Activated CD8-positive, alpha-beta memory T cell treated with anti-CD3 and anti-CD28 coated beads for 48 hours (primary cell): Measurements from ENCODE around the gene SH2D4B.
"Not testable (repeated sequence)": the region's sequence is repeated elsewhere in the genome, so short reads cannot be mapped to it uniquely, and the experiment has no call there.

Experiments used
- DNase-seq, 3 experiments: peaks; one replicate each; pipeline ENCODE4 v3.0.0-alpha.2; 2020; ENCODE audit warnings: low read depth in 2 of 3, low spot score in 2 of 3

The SH2D4B gene

DNA sequence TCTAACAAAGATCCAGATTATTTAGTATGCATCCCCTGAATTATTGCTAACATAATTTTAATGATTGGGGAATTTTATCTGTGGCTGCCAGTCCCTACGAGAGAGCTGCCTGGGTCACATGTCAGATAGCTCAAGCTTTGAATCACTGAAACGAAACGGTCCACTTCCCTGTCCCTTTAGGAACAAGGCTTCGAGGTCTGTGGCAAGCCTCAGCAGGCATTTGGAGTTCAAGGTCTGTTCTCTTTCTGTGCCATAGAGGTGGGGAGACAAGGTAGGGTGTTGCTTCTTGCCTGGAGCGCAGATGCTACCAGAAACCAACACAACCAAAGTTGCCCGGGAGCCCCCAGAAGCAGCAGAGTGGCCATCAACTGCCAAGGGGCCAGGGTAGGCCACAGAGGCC, 13.9 kb upstream of the SH2D4B start:
- DNase-seq = no peak

GRCh38 chr10:80524190-80524909, 13.4 kb upstream of the SH2D4B start:
- DNase-seq = no peak

GRCh38 chr10:80526218-80526617, 11.5 kb upstream of the SH2D4B start:
- DNase-seq = no peak

GRCh38 chr10:80526742-80527141, 11.0 kb upstream of the SH2D4B start:
- DNase-seq = no peak

- DNase-seq = no peak
Observed at GRCh38 chr10:80528185-80528700, 9.5 kb upstream of the SH2D4B start.

- DNase-seq = no peak
Observed at GRCh38 chr10:80528901-80529300, 8.8 kb upstream of the SH2D4B start.

- DNase-seq = no peak
Observed at GRCh38 chr10:80529604-80530003, 8.1 kb upstream of the SH2D4B start.

GRCh38 chr10:80530251-80530650, 7.5 kb upstream of the SH2D4B start:
- no peak for DNase-seq

DNA sequence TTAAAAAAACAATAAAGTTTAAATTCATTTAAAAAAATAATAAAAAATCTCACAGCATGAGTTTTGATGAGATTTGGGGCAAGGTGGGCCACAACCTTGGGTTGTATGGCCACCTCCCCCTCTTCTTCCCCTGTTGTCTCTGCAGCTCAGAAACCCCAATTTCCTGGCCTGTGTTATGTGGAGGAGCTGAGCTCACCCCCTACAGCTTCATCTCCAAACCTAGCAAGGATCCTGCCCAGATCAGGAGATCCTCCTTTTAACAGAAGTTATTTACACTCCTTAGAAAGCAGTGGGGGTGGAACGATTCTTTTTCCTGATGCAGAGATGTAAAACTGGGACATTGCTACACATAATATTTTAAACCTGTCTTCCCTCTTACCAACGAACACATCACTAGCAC, 6.9 kb upstream of the SH2D4B start:
- DNase-seq = no peak

DNA sequence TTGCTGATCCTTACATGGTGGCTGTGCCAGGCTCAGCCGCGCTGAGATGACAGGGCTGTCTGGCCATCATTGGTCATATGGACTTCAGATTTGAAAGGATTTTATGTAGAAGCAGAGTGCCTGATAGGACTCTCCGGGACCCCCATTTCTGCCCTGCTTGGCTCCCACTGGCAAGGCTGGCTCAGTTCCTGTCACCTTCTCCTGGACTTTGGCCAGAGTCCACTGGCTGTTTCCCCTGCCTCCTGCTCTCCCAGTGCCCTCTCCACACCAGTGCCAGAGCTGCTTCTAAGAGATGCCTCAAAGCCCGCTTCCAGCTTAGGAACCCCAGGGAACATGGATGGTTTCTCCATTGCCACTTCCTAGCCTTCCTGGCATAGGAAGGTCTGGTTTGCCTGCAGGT, 5.1 kb upstream of the SH2D4B start:
- DNase-seq = no peak

DNA sequence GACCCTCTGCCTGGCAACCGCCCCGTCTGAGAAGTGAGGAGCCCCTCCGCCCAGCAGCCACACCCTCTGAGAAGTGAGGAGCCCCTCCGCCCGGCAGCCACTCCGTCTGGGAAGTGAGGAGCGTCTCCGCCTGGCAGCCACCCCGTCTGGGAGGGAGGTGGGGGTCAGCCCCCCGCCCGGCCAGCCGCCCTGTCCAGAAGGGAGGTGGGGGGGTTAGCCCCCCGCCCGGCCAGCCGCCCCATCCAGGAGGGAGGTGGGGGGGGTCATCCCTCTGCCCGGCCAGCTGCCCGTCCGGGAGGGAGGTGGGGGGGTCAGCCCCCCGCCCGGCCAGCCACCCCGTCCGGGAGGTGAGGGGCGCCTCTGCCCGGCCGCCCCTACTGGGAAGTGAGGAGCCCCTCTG, 3.6 kb upstream of the SH2D4B start:
- not testable (repeated sequence) for DNase-seq

DNA sequence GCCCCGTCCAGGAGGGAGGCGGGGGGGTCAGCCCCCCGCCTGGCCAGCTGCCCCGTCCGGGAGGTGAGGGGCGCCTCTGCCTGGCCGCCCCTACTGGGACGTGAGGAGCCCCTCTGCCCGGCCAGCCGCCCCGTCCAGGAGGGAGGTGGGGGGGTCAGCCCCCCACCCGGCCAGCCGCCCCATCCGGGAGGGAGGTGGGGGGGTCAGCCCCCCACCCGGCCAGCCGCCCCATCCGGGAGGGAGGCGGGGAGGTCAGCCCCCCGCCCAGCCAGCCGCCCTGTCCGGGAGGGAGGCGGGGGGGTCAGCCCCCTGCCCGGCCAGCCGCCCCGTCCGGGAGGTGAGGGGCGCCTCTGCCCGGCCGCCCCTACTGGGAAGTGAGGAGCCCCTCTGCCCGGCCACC, 3.1 kb upstream of the SH2D4B start:
- not testable (repeated sequence) for DNase-seq

GRCh38 chr10:80535671-80536360, 1.9 kb upstream of the SH2D4B start:
- DNase-seq = peak; percentile 57 to 63 (median 61)

- DNase-seq = no peak
Observed at GRCh38 chr10:80536361-80536835, 1.3 kb upstream of the SH2D4B start.

DNA sequence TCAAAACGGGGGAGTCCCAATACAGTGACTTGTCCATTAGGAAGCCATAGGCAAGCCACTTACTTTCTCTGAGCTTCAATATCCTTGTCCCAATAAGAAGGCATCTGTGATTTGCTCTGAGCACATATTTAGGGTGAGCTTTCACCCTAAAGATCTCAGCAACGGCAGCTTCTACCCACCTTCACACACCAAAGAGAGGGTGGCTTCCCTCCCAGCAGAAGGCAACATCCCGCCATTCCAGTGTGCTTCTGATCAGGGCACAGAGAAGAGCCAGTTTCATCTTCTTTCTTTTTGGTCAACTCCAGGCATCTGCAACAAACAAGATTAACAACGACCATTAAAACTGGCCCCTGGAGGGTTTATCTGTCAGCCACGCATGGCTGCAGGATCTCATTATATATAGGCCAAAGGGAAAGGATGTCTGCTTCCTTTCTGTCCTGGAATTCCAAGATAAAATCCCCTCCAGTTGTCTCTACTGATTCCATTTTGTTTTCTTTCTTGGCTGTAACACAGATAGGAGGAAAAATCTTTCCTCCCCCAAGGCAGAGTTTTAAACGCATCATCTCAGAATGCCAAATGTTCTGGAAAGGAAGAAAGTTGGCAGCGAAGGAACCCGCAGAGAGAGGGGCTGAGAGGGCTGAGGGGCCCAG, 491 bp upstream of the SH2D4B start:
- DNase-seq = no peak

DNA sequence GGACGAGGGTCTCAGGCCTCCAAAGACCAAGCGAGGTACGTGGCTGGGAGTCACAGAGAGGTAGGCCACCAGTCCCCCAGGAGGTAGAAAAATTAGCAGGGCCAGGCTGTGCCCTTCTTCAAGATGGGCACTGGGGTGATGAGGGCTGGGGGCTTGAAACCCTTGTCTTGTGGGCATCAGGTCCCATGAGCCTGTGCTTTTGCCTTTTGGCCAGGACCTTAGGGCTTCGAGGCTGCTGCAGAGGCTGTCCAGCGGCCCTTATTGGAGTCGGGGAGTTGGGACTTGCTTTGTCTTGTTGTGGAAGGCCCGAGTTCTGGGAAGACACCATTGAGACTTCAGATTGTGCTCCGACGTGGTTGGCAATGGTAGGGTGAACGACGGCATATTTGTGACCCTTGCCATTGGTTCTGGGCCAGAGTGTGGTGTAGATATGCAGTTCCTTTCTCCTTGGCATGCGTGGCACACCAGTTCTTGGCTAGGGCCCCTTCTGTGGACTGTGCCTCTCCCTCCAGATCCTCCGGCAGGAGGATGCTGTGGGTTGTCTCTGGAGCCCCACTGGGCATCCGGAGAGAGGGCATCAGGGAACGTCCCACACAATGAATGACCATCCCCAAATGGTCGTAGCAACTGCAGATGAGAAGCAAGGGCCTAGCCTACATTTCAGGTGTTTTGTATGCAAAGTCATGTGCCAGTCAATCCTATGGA, 931 bp downstream of the SH2D4B start:
- DNase-seq = no peak

- DNase-seq = no peak
Observed at GRCh38 chr10:80539421-80540031, 1.8 kb downstream of the SH2D4B start.

GRCh38 chr10:80540136-80540535, 2.4 kb downstream of the SH2D4B start:
- no peak for DNase-seq

GRCh38 chr10:80540618-80540980, 2.9 kb downstream of the SH2D4B start:
- no peak for DNase-seq

DNA sequence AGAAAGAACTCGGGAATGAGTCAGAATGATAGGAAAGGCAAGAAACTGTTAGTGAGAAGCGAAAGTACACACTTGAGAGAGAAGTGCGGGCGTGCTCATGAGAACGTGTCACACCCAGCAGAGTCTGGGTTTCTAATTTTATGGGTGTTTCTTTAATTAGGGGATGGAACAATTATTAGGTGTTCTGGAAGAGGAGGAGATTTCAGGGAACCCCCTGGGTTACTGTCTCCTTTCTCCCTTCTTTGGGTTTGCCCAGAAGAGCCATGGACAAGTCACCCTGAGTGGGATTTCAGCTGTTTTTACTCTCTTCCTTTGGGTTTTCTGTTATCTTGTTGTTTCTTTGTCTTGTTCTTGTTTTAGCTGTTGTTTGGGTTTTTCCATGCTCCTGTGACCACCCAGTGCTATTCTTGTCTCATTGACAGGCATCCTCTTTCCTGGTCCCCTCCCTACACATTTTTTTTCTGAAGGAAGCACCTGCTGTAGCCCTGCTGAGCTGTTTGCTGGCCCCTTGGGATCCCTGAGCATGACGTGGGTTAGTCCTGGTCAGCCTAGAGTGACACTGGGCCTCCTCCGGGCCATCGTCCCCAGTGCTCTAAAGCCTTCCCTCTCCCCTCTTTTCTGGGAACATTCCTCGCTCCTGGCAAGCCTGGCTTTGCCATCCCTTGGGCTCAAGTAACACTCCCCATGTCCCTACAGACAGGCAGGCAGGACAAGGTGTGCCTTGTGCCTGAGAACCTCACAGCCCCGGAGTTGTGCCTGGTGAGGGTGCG, 3.5 kb downstream of the SH2D4B start:
- DNase-seq = no peak
